ENCODE measurements around the gene NDUFA12. TPM values are rescaled to one million over a fixed set of nuclear protein-coding genes. Genes with fewer than 3 reads are reported as not detected.

Gene NDUFA12
- 139 and 156 TPM in 2 replicates for total RNA-seq

DNA sequence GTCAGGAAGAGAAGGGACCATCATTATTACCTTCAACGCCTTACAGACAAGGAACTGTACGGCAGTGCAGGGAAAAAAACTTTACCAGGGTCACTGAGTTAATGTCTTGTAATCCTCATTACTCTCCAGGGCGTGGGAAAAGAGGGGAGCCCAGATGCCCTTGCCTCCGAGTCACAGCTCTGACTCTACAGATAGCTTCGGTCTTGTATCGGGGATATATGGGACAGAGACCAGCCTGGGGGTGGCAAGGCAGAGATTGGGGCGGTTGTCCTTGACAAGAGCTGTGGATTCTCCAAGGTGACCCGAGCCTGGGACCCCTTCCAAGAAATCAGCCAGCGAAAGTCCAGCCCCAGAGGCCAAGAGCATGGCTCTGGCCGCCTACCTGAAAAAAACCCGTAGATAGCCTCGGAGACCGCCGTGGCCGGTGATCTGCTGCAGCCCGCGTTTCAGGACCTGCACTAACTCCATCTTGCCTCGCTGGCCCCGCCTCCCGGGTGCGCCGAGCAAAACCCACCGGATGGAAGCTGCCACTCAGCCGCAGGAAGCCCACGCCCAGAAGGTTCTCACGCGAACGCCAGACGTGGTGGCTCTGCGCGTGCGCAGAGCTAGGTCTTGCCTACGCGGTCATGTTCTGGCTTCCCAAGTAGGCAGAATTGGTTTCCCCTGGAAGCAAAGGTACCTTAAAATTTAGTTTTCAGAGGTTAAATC lies at the start of gene NDUFA12:
Gene NDUFA12, minus strand, starts transcription at position 485 of the 708 bp plus-strand sequence. Its CDS starts 17 bp downstream, at position 468.

Other genes with a start within 250 kb of the NDUFA12 start
- 16.9 and 26.1 TPM in 2 replicates for gene NR2C1, start 69.9 kb upstream of the NDUFA12 start, total RNA-seq
- gene FGD6, start 213.8 kb upstream of the NDUFA12 start, total RNA-seq, result 4.9 and 7.6 TPM in 2 replicates
- 45.6 and 48.7 TPM in 2 replicates for gene VEZT, start 214.1 kb upstream of the NDUFA12 start, total RNA-seq

All from epithelial cell of alveolus of lung (primary cell).